HepG2 (cell line): Measurements from ENCODE around the gene POLR1D. TPM values are rescaled to one million over a fixed set of nuclear protein-coding genes. Genes with fewer than 3 reads are reported as not detected.

Source experiments
- ATAC-seq: fragments of 200-7000 bp; cut with Tn5 transposase; 3 replicates; pipeline ENCODE4 v1.9.1; 2020; ENCODE audit warnings: mild to moderate bottlenecking, moderate library complexity
- BruUV-seq: library from RNA; stranded (reverse); fragments of 400-500 nt; replicated peaks from 2 replicates; lab custom pipeline; 2021; lab: Mats Ljungman, UMichigan
- CTCF ChIA-PET: fragments of 300-600 bp; formaldehyde crosslinking; extraction: SDS; loops from one replicate; lab custom pipeline; 2021; ENCODE audit warnings: low total read pairs, inconsistent platforms, low intra/inter-chr PET ratio; lab: Yijun Ruan, JAX
- POLR2A ChIA-PET: fragments of 350-600 bp; sonication (Branson Sonifier 250); formaldehyde crosslinking; loops from one replicate; lab custom pipeline; 2020; ENCODE audit warnings: antibody characterized with exemption, inconsistent platforms; lab: Yijun Ruan, JAX
- DNase-seq: peaks from one replicate; pipeline ENCODE4 v3.0.0-alpha.2; 2015; ENCODE audit warnings: low spot score
- FAIRE-seq: peaks from 3 replicates; lab custom pipeline; 2011; peaks lifted over from hg19 to GRCh38; lab: Jason Lieb, UNC
- H2AFZ ChIP-seq: one replicate; pipeline ENCODE4 v1.6.1; 2011; ENCODE audit warnings: low read length, inconsistent platforms
- H3K27ac ChIP-seq: fragments of 300-600 bp; 3 replicates; pipeline ENCODE4 v1.8.0; 2011; ENCODE audit warnings: mixed run types, mild to moderate bottlenecking, mixed read lengths, low read length, inconsistent platforms; ENCODE audit not compliant: insufficient read depth; ENCODE audit errors: extremely low read length
- H3K27me3 ChIP-seq, 2 experiments: fragments of 200-600 bp in 1 of 2; 2 replicates in 1 of 2; 3 replicates in 1 of 2; pipeline versions ENCODE4 v1.6.0 to v1.8.0; 2011; ENCODE audit warnings: low read length in 2 of 2, mild to moderate bottlenecking in 2 of 2, moderate library complexity in 2 of 2, inconsistent platforms in 1 of 2; ENCODE audit not compliant: insufficient read depth in 2 of 2, control insufficient read depth in 1 of 2
- H3K36me3 ChIP-seq, 2 experiments: fragments of 200-600 bp in 1 of 2; replicated peaks in 1 of 2; 2 replicates in 1 of 2; 3 replicates in 1 of 2; pipeline versions ENCODE4 v1.5.1 to v1.8.0; 2011; ENCODE audit warnings: low read length in 2 of 2, inconsistent platforms in 1 of 2; ENCODE audit not compliant: insufficient read depth in 2 of 2, control insufficient read depth in 1 of 2
- H3K4me1 ChIP-seq: 2 replicates; pipeline ENCODE4 v1.5.1; 2012; ENCODE audit warnings: low read length, inconsistent platforms; ENCODE audit not compliant: insufficient read depth
- H3K4me2 ChIP-seq: 2 replicates; pipeline ENCODE4 v1.6.0; 2011; ENCODE audit warnings: low read depth, low read length, inconsistent platforms
- H3K4me3 ChIP-seq, 3 experiments: fragments of 200-600 bp in 1 of 3; sonication (generic), shearing (Covaris generic) in 1 of 3; replicated peaks in 1 of 3; 2 replicates each; pipeline ENCODE4 v1.5.1; 2011 to 2016; ENCODE audit warnings: low read length in 3 of 3, inconsistent platforms in 2 of 3, low read depth in 2 of 3, mild to moderate bottlenecking in 2 of 3, control low read depth in 1 of 3, mixed read lengths in 1 of 3; ENCODE audit not compliant: insufficient read depth in 1 of 3
- H3K79me2 ChIP-seq: one replicate; pipeline ENCODE4 v1.6.1; 2011; ENCODE audit warnings: low read length, inconsistent platforms; ENCODE audit not compliant: insufficient read depth
- H3K9ac ChIP-seq: 2 replicates; pipeline ENCODE4 v1.6.0; 2011; ENCODE audit warnings: mild to moderate bottlenecking, low read depth, low read length, inconsistent platforms; ENCODE audit not compliant: insufficient read depth
- H3K9me3 ChIP-seq: 2 replicates; pipeline ENCODE4 v1.5.1; 2012; ENCODE audit warnings: mild to moderate bottlenecking, low read length
- H4K20me1 ChIP-seq: 2 replicates; pipeline ENCODE4 v1.6.0; 2011; ENCODE audit warnings: inconsistent platforms, mild to moderate bottlenecking, low read length, moderate library complexity; ENCODE audit not compliant: insufficient read depth
- AKAP8 ChIP-seq: sonication (generic); formaldehyde crosslinking; IDR thresholded peaks from 2 replicates; pipeline ENCODE4 v1.5.1; 2020; ENCODE audit warnings: mild to moderate bottlenecking, missing genetic modification reagents
- SIX1 ChIP-seq: sonication (generic); formaldehyde crosslinking; IDR thresholded peaks from 2 replicates; pipeline ENCODE4 v1.4.0; 2020; ENCODE audit warnings: missing genetic modification reagents, borderline replicate concordance
- SOX13 ChIP-seq, 3 experiments: fragments of 450-650 bp in 1 of 3; sonication (generic) in 1 of 3; formaldehyde crosslinking in 1 of 3; IDR thresholded peaks in 2 of 3; conservative IDR thresholded peaks in 1 of 3; 2 replicates each; pipeline versions ENCODE4 v1.5.0 to v1.6.1; 2016 to 2020; ENCODE audit warnings: antibody characterized with exemption in 1 of 3, mild to moderate bottlenecking in 1 of 3, missing compliant biosample characterization in 1 of 3, missing genetic modification reagents in 1 of 3, moderate library complexity in 1 of 3
- TBX3 ChIP-seq: fragments of 450-650 bp; IDR thresholded peaks from 2 replicates; pipeline ENCODE4 v1.6.1; 2017; ENCODE audit warnings: antibody characterized with exemption, mild to moderate bottlenecking, inconsistent platforms, borderline replicate concordance
- USF2 ChIP-seq, 2 experiments: sonication (generic) in 1 of 2; formaldehyde crosslinking in 1 of 2; IDR thresholded peaks; 2 replicates each; pipeline versions ENCODE4 v1.5.1 to v1.6.1; 2011 to 2020; ENCODE audit warnings: borderline replicate concordance in 1 of 2, low read depth in 1 of 2, low read length in 1 of 2, mild to moderate bottlenecking in 1 of 2, missing genetic modification reagents in 1 of 2, moderate library complexity in 1 of 2
- ZBTB2 ChIP-seq: sonication (generic); formaldehyde crosslinking; IDR thresholded peaks from 2 replicates; pipeline ENCODE4 v1.8.0; 2022; ENCODE audit warnings: low read depth, missing genetic modification reagents
- ZNF205 ChIP-seq: IDR thresholded peaks from 2 replicates; pipeline ENCODE4 v1.6.1; 2018; ENCODE audit warnings: missing biosample characterization, missing genetic modification reagents
- ZNF318 ChIP-seq: sonication (generic); formaldehyde crosslinking; IDR thresholded peaks from 2 replicates; pipeline ENCODE4 v1.4.0; 2020; ENCODE audit warnings: mild to moderate bottlenecking, missing genetic modification reagents
- WGBS: methylation state at CpG from one replicate; pipeline ENCODE4 v1.1.6; 2017; ENCODE audit warnings: low lambda C conversion rate; 5-methylcytosine and 5-hydroxymethylcytosine counted together
- in situ Hi-C: cut with HindIII; loops from 2 replicates; pipeline ENCODE4 v1.10.0; 2017; ENCODE audit warnings: low pct_unique_long_range_greater_than_20kb; ENCODE audit not compliant: extremely low pct_ligation_motif_present
- intact Hi-C: fragments of 100-400 bp; cut with micrococcal nuclease; formaldehyde crosslinking; loops from one replicate; pipeline ENCODE4 v1.10.0; 2022; ENCODE audit not compliant: unreplicated experiment
- polyA plus RNA-seq, 8 experiments: library from polyadenylated mRNA; depleted of rRNA in 3 of 8; stranded (reverse) in 7 of 8; unstranded in 1 of 8; fragments of >200 nt; fragmentation: Illumina TruSeq in 4 of 8; extraction: Trizol in 4 of 8; gene quantifications; 2 replicates each; pipeline versions ENCODE4 v1.2.1 to v1.2.3, GENCODE V29; 2011 to 2016; ENCODE audit warnings: low read depth in 4 of 8, missing spikeins in 1 of 8, mixed read lengths in 1 of 8; ENCODE audit not compliant: insufficient read depth in 1 of 8
- total RNA-seq, 5 experiments: library from RNA; depleted of rRNA; stranded (reverse); fragments of >200 nt; fragmentation: Illumina TruSeq; extraction: Trizol; gene quantifications; 2 replicates each; pipeline ENCODE4 v1.2.3, GENCODE V29; 2016; ENCODE audit warnings: low read depth in 1 of 5

Gene POLR1D
- total and polyA plus RNA-seq, 2 of the 13 experiments (the other 11 are each of a cell fraction or from before 2014, with no cell fraction given), result 183 to 490 TPM

GRCh38 chr13:27613628-27614027 is 8.1 kb upstream of the POLR1D start (continued):
- TF ChIP-seq USF2 (IDR thresholded peaks at IDR 0.05; ENCODE audit: low read depth, low read length), result no peak
- no peak for TF ChIP-seq USF2 (CRISPR knock-in tag; IDR thresholded peaks at IDR 0.05; ENCODE audit: borderline replicate concordance)
- no peak for TF ChIP-seq SOX13 (IDR thresholded peaks at IDR 0.05)
- peak in 1 of 2 experiments; percentile 18; a peak in 1 of 4 replicates for TF ChIP-seq SOX13 (CRISPR knock-in tag; conservative IDR thresholded peaks at IDR 0.05 in 1 of 2, IDR thresholded peaks at IDR 0.05 in 1 of 2)
- no peak for TF ChIP-seq AKAP8
- TF ChIP-seq, all 625 proteins: peak for 3

GRCh38 chr13:27617881-27618321 is 3.8 kb upstream of the POLR1D start:
- FAIRE-seq (no peak), DNase-seq (no peak), ATAC-seq (no peak)
- peaks cover 53% of the 10 kb centered on the region for H3K4me1 ChIP-seq
- intact Hi-C loops, result loop anchor here (5.0 kb wide), 1 partner anchor 86 kb away; no protein-coding TSS in a partner anchor
- H4K20me1 ChIP-seq, result peaks cover 21% of the 10 kb centered on the region
- 47% methylated on average over 3 of the region's 3 CpGs for WGBS
- H3K9me3 ChIP-seq, result peaks cover 14% of the 10 kb centered on the region
- H3K36me3 ChIP-seq, result peaks cover 0 to 2% of the 10 kb centered on the region in 2 experiments; a peak in 2 of 5 replicates
- TF ChIP-seq ZNF205 (0 out of 2 replicates have a peak, but pooled peaks have one; percentile 64), TBX3 (no peak), ZBTB2 (CRISPR knock-in tag) (no peak), SIX1 (CRISPR knock-in tag) (no peak), ZNF318 (CRISPR knock-in tag) (no peak)
- ChIA-PET POLR2A (interaction anchor here (1.5 kb wide), 1 partner anchor 26 kb away, joined by 3 read pairs; no protein-coding TSS in a partner anchor), CTCF (no interaction called here)
- 0 out of 2 replicates have a peak overlapping the region, but pooled peaks have one; percentile 81 for H3K9ac ChIP-seq
- no peak overlapping the region for H2AFZ ChIP-seq
- peak overlapping the region; percentile 79 for H3K4me2 ChIP-seq
- in situ Hi-C loops, result no loop called here
- no TSS peak for BruUV-seq
- H3K27ac ChIP-seq, result no peak overlapping the region
- no peaks in the 10 kb centered on the region; a peak in 1 of 5 replicates for H3K27me3 ChIP-seq
- H3K79me2 ChIP-seq, result peaks cover 81% of the 10 kb centered on the region
- H3K4me3 ChIP-seq, result peak overlapping the region; percentile 17 to 86 (median 79); a peak in 4 of 6 replicates
